Neural progenitor cell (in vitro differentiated cells): Measurements from ENCODE around the gene MYH6.

Experiments used
- CTCF ChIP-seq: fragments of 200-600 bp; sonication (generic); IDR thresholded peaks from 2 replicates; pipeline ENCODE4 v1.5.1; 2017; ENCODE audit warnings: antibody characterized with exemption, mild to moderate bottlenecking
- EZH2phosphoT487 ChIP-seq: fragments of 200-600 bp; sonication (generic); IDR thresholded peaks from 2 replicates; pipeline ENCODE4 v1.6.1; 2017; ENCODE audit warnings: antibody characterized with exemption

- no peak for TF ChIP-seq EZH2phosphoT487
- no peak for TF ChIP-seq CTCF
Measured at GRCh38 chr14:23361320-23361719, 46.8 kb downstream of the MYH6 start.
